Measurements from ENCODE around the gene DPH7.
"Not testable (repeated sequence)": the region's sequence is repeated elsewhere in the genome, so short reads cannot be mapped to it uniquely, and the experiment has no call there.

The DPH7 gene

GRCh38 chr9:137569609-137570203, 9.0 kb downstream of the DPH7 start:
- DNase-seq (ENCODE audit: low read depth), result no peak
- TF ChIP-seq CTCF (IDR thresholded peaks at IDR 0.05; ENCODE audit: control insufficient read depth, extremely low read depth, insufficient read depth), result no peak
- no peak overlapping the region for H3K4me3 ChIP-seq (ENCODE audit: low read depth, low read length)

GRCh38 chr9:137568445-137568844, 10.3 kb downstream of the DPH7 start:
- DNase-seq (ENCODE audit: low read depth), result not testable (repeated sequence)

GRCh38 chr9:137564817-137565411, 13.8 kb downstream of the DPH7 start:
- no peak for DNase-seq (ENCODE audit: low read depth)
- no peak overlapping the region for H3K4me3 ChIP-seq (ENCODE audit: low read depth, low read length)
- TF ChIP-seq CTCF (IDR thresholded peaks at IDR 0.05; ENCODE audit: control insufficient read depth, extremely low read depth, insufficient read depth), result no peak

More at GRCh38 chr9:137568445-137568844, 10.3 kb downstream of the DPH7 start:
- not testable (repeated sequence) for H3K4me3 ChIP-seq (ENCODE audit: low read depth, low read length)

- no peak for TF ChIP-seq CTCF (IDR thresholded peaks at IDR 0.05; ENCODE audit: control insufficient read depth, extremely low read depth, insufficient read depth)
- H3K4me3 ChIP-seq (ENCODE audit: low read depth, low read length), result no peak overlapping the region
- no peak for DNase-seq (ENCODE audit: low read depth)
Measured at GRCh38 chr9:137564134-137564533, 14.6 kb downstream of the DPH7 start.

GRCh38 chr9:137558127-137558526, 20.6 kb downstream of the DPH7 start:
- TF ChIP-seq CTCF (IDR thresholded peaks at IDR 0.05; ENCODE audit: control insufficient read depth, extremely low read depth, insufficient read depth), result no peak
- no peak for DNase-seq (ENCODE audit: low read depth)
- no peak overlapping the region for H3K4me3 ChIP-seq (ENCODE audit: low read depth, low read length)

GRCh38 chr9:137556069-137556838, 22.5 kb downstream of the DPH7 start:
- peak; percentile 87 for DNase-seq (ENCODE audit: low read depth)
- TF ChIP-seq CTCF (IDR thresholded peaks at IDR 0.05; ENCODE audit: control insufficient read depth, extremely low read depth, insufficient read depth), result no peak

GRCh38 chr9:137555179-137555578, 23.5 kb downstream of the DPH7 start:
- no peak for DNase-seq (ENCODE audit: low read depth)
- TF ChIP-seq CTCF (IDR thresholded peaks at IDR 0.05; ENCODE audit: control insufficient read depth, extremely low read depth, insufficient read depth), result no peak
- no peak overlapping the region for H3K4me3 ChIP-seq (ENCODE audit: low read depth, low read length)

More at GRCh38 chr9:137556069-137556838, 22.5 kb downstream of the DPH7 start:
- H3K4me3 ChIP-seq (ENCODE audit: low read depth, low read length), result peak overlapping the region; percentile 26; the same call in 1 of the 2 replicates

Data from LNCaP clone FGC (cell line).